DMS53 treated with DMSO at 0.1 percent for 48 hours (cell line): ENCODE results near the gene TNIP2.

ENCODE experiments used
- DNase-seq: peaks from one replicate; lab custom pipeline; 2025; ENCODE audit not compliant: unreplicated experiment; lab: John Stamatoyannopoulos, UW

Gene TNIP2

GRCh38 chr4:2755821-2756690 is at the start of gene TNIP2:
TSS of gene TNIP2 (minus strand) at chr4:2756336. CDS start at chr4:2756289, 47 bp downstream.
- peak; percentile 89 for DNase-seq

- no peak for DNase-seq
Measured at GRCh38 chr4:2804973-2805501, 48.9 kb upstream of the TNIP2 start.

GRCh38 chr4:2804449-2804972 is 48.4 kb upstream of the TNIP2 start:
- no peak for DNase-seq

- DNase-seq, result no peak
Measured at GRCh38 chr4:2803624-2804448, 47.7 kb upstream of the TNIP2 start.

GRCh38 chr4:2802618-2803531 is 46.7 kb upstream of the TNIP2 start:
- no peak for DNase-seq

GRCh38 chr4:2800691-2801596 is 44.8 kb upstream of the TNIP2 start:
- no peak for DNase-seq

GRCh38 chr4:2799971-2800690 is 44.0 kb upstream of the TNIP2 start:
- no peak for DNase-seq

- no peak for DNase-seq
Measured at GRCh38 chr4:2799224-2799911, 43.2 kb upstream of the TNIP2 start.

- no peak for DNase-seq
Measured at GRCh38 chr4:2798399-2799223, 42.5 kb upstream of the TNIP2 start.

GRCh38 chr4:2797545-2798305 is 41.6 kb upstream of the TNIP2 start:
- DNase-seq, result no peak

GRCh38 chr4:2796849-2797544 is 40.9 kb upstream of the TNIP2 start:
- no peak for DNase-seq

- no peak for DNase-seq
Measured at GRCh38 chr4:2795893-2796848, 40.0 kb upstream of the TNIP2 start.

GRCh38 chr4:2795300-2795892 is 39.3 kb upstream of the TNIP2 start:
- DNase-seq, result no peak

GRCh38 chr4:2794486-2795299 is 38.6 kb upstream of the TNIP2 start:
- DNase-seq, result no peak
